C4-2B (cell line): ENCODE measurements around the gene MDH1B.

ENCODE experiments used
- ZFX ChIP-seq: fragments of 450-650 bp; IDR thresholded peaks from 2 replicates; pipeline ENCODE4 v1.6.1; 2017
- TF ChIP-seq, protein P1 (sequence below): fragments of 450-650 bp; conservative IDR thresholded peaks from 2 replicates; pipeline ENCODE4 v1.5.1; 2017; ENCODE audit warnings: mild to moderate bottlenecking

DNA sequence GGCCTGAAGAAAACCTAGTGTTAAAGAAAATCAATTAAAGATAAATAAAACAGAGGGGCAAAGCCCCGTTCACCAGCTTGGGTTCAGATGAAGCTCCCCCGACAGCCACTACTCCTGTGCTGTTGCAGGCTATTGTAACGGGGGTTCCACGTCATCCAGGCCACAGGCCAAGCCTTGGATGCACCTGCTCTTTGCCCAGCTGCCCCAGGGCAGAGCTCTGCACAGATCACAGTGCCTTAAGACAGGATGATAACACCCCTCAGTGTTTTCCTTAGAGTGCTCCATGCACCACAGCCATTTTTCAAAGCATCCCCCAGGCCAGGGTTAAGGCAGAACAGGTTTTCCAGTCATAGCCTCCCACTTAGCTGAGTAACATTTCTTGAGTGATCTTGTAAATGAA is 32.2 kb upstream of the MDH1B start:
- TF ChIP-seq, protein P1, sequence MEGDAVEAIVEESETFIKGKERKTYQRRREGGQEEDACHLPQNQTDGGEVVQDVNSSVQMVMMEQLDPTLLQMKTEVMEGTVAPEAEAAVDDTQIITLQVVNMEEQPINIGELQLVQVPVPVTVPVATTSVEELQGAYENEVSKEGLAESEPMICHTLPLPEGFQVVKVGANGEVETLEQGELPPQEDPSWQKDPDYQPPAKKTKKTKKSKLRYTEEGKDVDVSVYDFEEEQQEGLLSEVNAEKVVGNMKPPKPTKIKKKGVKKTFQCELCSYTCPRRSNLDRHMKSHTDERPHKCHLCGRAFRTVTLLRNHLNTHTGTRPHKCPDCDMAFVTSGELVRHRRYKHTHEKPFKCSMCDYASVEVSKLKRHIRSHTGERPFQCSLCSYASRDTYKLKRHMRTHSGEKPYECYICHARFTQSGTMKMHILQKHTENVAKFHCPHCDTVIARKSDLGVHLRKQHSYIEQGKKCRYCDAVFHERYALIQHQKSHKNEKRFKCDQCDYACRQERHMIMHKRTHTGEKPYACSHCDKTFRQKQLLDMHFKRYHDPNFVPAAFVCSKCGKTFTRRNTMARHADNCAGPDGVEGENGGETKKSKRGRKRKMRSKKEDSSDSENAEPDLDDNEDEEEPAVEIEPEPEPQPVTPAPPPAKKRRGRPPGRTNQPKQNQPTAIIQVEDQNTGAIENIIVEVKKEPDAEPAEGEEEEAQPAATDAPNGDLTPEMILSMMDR = no peak
- TF ChIP-seq ZFX = no peak
